Neural progenitor cell (in vitro differentiated cells): ENCODE results near the gene RAB34.

Experiments
- EZH2phosphoT487 ChIP-seq: fragments of 200-600 bp; sonication (generic); IDR thresholded peaks from 2 replicates; pipeline ENCODE4 v1.6.1; 2017; ENCODE audit warnings: antibody characterized with exemption
- TF ChIP-seq, protein P1 (sequence below): fragments of 200-600 bp; sonication (generic); IDR thresholded peaks from 2 replicates; pipeline ENCODE4 v1.5.1; 2017; ENCODE audit warnings: antibody characterized with exemption, mild to moderate bottlenecking

DNA sequence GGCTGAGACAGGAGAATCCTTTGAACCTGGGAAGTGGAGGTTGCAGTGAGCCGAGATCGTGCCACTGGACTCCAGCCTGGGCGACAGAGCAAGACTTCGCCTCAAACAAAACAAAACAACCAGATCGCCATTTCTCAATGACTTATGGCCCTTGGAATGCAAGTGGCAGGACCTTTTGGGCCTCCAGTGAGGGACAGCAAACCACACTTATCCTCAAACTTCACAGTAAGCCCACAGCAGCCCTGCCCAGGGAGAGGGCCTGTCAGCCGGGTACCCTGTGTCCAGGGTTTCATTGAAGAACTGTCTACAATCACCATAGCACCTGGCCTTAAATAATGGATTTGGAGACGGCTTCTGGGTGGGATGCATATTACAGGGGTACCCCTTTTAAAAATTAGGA is 37.8 kb upstream of the RAB34 start:
- TF ChIP-seq, protein P1, sequence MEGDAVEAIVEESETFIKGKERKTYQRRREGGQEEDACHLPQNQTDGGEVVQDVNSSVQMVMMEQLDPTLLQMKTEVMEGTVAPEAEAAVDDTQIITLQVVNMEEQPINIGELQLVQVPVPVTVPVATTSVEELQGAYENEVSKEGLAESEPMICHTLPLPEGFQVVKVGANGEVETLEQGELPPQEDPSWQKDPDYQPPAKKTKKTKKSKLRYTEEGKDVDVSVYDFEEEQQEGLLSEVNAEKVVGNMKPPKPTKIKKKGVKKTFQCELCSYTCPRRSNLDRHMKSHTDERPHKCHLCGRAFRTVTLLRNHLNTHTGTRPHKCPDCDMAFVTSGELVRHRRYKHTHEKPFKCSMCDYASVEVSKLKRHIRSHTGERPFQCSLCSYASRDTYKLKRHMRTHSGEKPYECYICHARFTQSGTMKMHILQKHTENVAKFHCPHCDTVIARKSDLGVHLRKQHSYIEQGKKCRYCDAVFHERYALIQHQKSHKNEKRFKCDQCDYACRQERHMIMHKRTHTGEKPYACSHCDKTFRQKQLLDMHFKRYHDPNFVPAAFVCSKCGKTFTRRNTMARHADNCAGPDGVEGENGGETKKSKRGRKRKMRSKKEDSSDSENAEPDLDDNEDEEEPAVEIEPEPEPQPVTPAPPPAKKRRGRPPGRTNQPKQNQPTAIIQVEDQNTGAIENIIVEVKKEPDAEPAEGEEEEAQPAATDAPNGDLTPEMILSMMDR: no peak
- no peak for TF ChIP-seq EZH2phosphoT487
